Endothelial cell (in vitro differentiated cells): ENCODE results near the gene DDX54. TPM values are rescaled to one million over a fixed set of nuclear protein-coding genes. Genes with fewer than 3 reads are reported as not detected.
A peak's percentile ranks its signal among the peaks of the same experiment; 100 is the strongest.

Source experiments
- DNase-seq: peaks from one replicate; pipeline ENCODE4 v3.0.0; 2021; ENCODE audit warnings: low spot score
- H3K27ac Mint-ChIP-seq: one replicate; pipeline ENCODE4 v1.8.0; 2021; ENCODE audit warnings: mixed read lengths, inconsistent platforms; ENCODE audit not compliant: unreplicated experiment
- H3K27me3 Mint-ChIP-seq: one replicate; pipeline ENCODE4 v1.8.0; 2021; ENCODE audit warnings: mild to moderate bottlenecking, moderate library complexity, mixed read lengths, inconsistent platforms; ENCODE audit not compliant: unreplicated experiment
- H3K36me3 Mint-ChIP-seq: one replicate; pipeline ENCODE4 v1.8.0; 2021; ENCODE audit warnings: mild to moderate bottlenecking, low read depth, mixed read lengths, inconsistent platforms; ENCODE audit not compliant: unreplicated experiment
- H3K4me1 Mint-ChIP-seq: one replicate; pipeline ENCODE4 v1.8.0; 2021; ENCODE audit warnings: mild to moderate bottlenecking, mixed read lengths, inconsistent platforms; ENCODE audit not compliant: unreplicated experiment
- H3K4me3 Mint-ChIP-seq: one replicate; pipeline ENCODE4 v1.8.0; 2021; ENCODE audit warnings: mild to moderate bottlenecking, mixed read lengths, inconsistent platforms; ENCODE audit not compliant: unreplicated experiment
- H3K9me3 Mint-ChIP-seq: one replicate; pipeline ENCODE4 v1.8.0; 2021; ENCODE audit warnings: mixed read lengths, inconsistent platforms; ENCODE audit not compliant: unreplicated experiment
- CTCF ChIP-seq: fragments of 200-600 bp; sonication (generic); IDR thresholded peaks from one replicate; pipeline ENCODE4 v1.5.0; 2021; ENCODE audit warnings: antibody characterized with exemption; ENCODE audit not compliant: unreplicated experiment
- total RNA-seq: library from RNA; stranded (reverse); fragmentation: NEBNext Ultra II Directional; extraction: Animal tissue kit (Norgen Biotek cat#: 25700); gene quantifications from one replicate; pipeline ENCODE4 v1.2.1, GENCODE V29; 2021; ENCODE audit not compliant: unreplicated experiment

Gene DDX54
- total RNA-seq, 1 donor from 2014 or later: 47.5 TPM

- Mint-ChIP-seq H3K36me3 (peaks cover 16% of the 10 kb centered on the region), H3K27me3 (peaks cover 1% of the 10 kb centered on the region), H3K9me3 (no peaks in the 10 kb centered on the region), H3K4me3 (no peak overlapping the region), H3K27ac (no peak overlapping the region), H3K4me1 (peaks cover 11% of the 10 kb centered on the region)
- no peak for DNase-seq
- no peak for TF ChIP-seq CTCF
Observed at GRCh38 chr12:113183030-113183589, 2.2 kb downstream of the DDX54 start.

GRCh38 chr12:113181975-113182374, 3.3 kb downstream of the DDX54 start:
- no peak for DNase-seq
- H3K4me1 Mint-ChIP-seq: peaks cover 11% of the 10 kb centered on the region
- no peak overlapping the region for H3K27ac Mint-ChIP-seq
- H3K4me3 Mint-ChIP-seq: no peak overlapping the region
- H3K27me3 Mint-ChIP-seq: peaks cover 5% of the 10 kb centered on the region
- no peaks in the 10 kb centered on the region for H3K9me3 Mint-ChIP-seq
- H3K36me3 Mint-ChIP-seq: peaks cover 26% of the 10 kb centered on the region
- no peak for TF ChIP-seq CTCF

GRCh38 chr12:113180333-113180732, 4.9 kb downstream of the DDX54 start:
- H3K4me1 Mint-ChIP-seq: peaks cover 3% of the 10 kb centered on the region
- peaks cover 24% of the 10 kb centered on the region for H3K36me3 Mint-ChIP-seq
- H3K27ac Mint-ChIP-seq: peak overlapping the region; percentile 74
- no peak for DNase-seq
- peaks cover 5% of the 10 kb centered on the region for H3K27me3 Mint-ChIP-seq
- TF ChIP-seq CTCF: no peak
- H3K4me3 Mint-ChIP-seq: no peak overlapping the region
- no peaks in the 10 kb centered on the region for H3K9me3 Mint-ChIP-seq

GRCh38 chr12:113179023-113179422, 6.3 kb downstream of the DDX54 start:
- H3K4me3 Mint-ChIP-seq: no peak overlapping the region
- no peak for DNase-seq
- H3K27me3 Mint-ChIP-seq: peaks cover 5% of the 10 kb centered on the region
- no peaks in the 10 kb centered on the region for H3K4me1 Mint-ChIP-seq
- no peak for TF ChIP-seq CTCF
- H3K9me3 Mint-ChIP-seq: no peaks in the 10 kb centered on the region
- peaks cover 27% of the 10 kb centered on the region for H3K36me3 Mint-ChIP-seq
- no peak overlapping the region for H3K27ac Mint-ChIP-seq

GRCh38 chr12:113174461-113175384, 10.6 kb downstream of the DDX54 start:
- Mint-ChIP-seq H3K9me3 (no peaks in the 10 kb centered on the region), H3K4me1 (no peaks in the 10 kb centered on the region), H3K36me3 (peaks cover 47% of the 10 kb centered on the region), H3K27ac (no peak overlapping the region), H3K27me3 (peaks cover 3% of the 10 kb centered on the region), H3K4me3 (no peak overlapping the region)
- DNase-seq: peak; percentile 87
- peak; percentile 98 for TF ChIP-seq CTCF
